Epidermal melanocyte (primary cell): ENCODE data around the gene MCEMP1.
A peak's percentile ranks its signal among the peaks of the same experiment; 100 is the strongest.

Experiments
- DNase-seq: peaks from one replicate; pipeline ENCODE4 v3.0.0; 2011; ENCODE audit warnings: low spot score; ENCODE audit not compliant: insufficient read length

The MCEMP1 gene, protein sequence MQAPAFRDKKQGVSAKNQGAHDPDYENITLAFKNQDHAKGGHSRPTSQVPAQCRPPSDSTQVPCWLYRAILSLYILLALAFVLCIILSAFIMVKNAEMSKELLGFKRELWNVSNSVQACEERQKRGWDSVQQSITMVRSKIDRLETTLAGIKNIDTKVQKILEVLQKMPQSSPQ

DNA sequence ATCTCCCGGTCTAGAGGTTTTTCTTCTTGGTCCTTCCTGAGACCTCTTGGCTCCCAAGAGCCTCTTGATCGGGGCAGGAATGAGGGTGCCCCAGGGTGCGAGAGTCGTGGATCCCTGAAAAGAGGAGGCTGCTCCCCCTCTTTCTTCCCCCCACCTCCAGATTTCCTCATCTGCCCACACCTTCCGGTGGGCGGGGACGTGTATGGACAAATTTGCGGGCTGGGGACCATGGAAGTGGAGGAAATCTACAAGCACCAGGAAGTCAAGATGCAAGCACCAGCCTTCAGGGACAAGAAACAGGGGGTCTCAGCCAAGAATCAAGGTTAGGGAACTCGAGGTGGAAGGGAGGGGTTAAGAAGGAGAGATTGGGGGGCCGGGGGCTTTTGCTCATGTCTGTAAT is at the start of gene MCEMP1:
MCEMP1 (plus strand) TSS at position 237 of the 400 bp plus-strand sequence; CDS start at position 268, 31 bp downstream.
- DNase-seq: no peak

GRCh38 chr19:7627166-7627565 is 49.7 kb upstream of the MCEMP1 start:
- no peak for DNase-seq

DNA sequence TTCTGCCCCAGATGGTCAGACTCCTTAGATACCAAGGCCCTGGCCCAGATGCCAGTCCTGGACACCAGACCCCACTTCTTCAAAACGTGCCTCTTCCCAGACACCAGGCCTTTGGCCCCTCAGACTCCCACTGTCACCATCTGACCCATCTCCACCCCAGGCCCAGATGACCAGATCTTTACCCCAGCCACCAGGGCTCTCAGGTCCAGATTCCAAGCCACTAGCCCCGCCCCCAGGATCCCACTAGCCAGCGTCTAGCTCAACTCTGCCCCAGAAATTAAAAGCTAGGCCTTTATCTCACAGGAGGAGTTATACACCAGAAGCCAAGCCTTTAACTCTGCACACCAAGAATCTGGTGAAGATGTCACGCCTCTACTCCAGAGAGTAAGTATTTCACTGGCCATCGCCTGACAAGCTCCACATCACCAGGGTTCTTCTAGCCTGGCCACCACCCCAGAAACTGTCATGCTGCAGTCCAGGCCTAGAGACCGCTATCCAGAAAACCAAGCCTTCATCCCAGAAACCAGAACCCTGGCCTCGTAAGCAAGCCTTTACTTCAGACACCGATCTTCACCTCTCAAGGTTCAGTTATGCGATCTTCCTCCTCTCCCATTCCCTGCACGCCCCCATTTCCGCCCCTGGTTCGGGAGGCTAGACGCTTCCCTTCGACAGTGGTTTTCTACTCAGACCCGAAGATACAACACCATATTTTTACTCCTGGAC is 48.1 kb upstream of the MCEMP1 start:
- DNase-seq: no peak

DNA sequence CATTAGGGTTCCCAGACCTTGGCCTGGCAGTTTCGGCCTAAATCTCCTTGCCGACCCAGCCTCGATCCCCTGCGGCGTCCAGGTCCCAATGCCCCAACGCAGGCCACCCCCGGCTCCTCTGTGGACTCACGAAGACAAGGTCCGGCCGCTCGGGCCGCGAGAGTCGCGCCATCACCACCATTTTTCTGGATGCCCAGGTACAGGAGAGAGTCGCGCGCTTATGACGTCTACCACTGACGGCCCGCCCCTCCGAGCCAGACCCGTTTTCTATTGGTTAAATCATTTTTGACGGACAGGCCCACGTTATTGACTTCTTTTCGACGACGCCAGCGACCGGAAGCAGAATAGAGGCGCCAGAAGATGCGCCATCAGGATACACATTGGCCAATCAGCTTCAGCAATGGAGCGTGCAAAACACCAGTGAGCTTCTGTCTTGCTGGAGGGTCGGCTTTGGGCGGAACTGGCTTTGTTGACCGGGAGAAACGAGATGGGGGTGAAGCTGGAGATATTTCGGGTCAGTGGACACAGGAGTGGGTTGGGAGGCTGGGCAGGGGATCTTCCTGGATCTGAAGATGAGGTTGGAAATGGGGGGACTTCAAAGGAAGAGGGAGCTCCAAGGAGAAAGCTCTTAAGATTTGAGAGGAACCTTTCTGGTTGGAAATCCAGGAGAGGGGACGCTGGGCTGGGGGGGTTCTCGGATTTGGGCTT is 47.4 kb upstream of the MCEMP1 start, which contains the start of the genes PET100 and XAB2:
PET100 (plus strand) TSS at position 447 of the 708 bp plus-strand sequence; CDS start at position 488, 41 bp downstream.
XAB2 (minus strand) TSS at position 199 of the 708 bp plus-strand sequence; CDS start at position 181, 18 bp downstream.
- peak; percentile 100 for DNase-seq

- no peak for DNase-seq
Measured at GRCh38 chr19:7631577-7631976, 45.3 kb upstream of the MCEMP1 start.

DNA sequence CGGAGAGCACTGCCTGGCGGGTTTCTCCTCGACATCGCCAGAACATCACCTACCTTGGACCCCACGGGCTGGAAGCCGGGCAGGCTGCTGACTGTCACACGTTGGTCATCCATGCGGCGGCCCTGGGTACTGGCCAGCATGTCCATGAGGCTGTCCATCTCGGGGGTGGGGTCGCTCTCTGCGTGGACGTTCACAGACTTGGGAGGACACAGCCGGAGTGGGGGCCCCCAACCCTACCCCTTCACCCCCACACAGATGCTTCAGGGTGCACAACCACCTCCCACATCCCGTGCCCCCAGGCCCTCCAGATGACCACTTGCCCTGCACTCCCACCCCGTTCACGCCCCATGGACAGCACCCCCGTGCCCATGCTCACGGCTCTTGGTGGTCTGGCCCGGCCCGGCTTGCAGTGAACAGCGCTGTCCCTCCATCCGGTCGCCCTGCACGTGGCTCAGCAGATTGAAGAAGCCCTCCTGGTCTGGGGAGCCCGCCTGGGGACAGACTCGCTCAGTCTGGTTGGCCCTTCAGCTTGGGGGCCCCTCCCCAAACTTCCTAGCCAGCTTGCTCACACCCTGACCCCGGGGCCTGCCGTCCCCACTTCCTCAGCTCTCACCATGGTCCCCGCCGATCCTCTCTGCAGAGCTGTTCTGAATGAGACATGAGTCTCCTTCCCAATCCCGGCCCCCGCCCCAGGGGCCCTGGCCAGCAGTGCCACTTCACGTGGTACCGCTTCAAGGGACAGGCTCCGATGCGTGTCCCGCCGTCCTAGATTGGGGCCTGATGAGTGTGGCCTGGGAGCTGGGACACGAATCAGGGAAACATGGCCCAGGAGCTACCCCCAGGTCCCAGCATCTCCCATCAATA is 44.3 kb upstream of the MCEMP1 start:
- no peak for DNase-seq

- DNase-seq: no peak
Measured at GRCh38 chr19:7633698-7634097, 43.2 kb upstream of the MCEMP1 start, which contains the start of gene PCP2. Gene PCP2 (minus strand): TSS chr19:7633719. CDS start chr19:7633457, 262 bp downstream.

DNA sequence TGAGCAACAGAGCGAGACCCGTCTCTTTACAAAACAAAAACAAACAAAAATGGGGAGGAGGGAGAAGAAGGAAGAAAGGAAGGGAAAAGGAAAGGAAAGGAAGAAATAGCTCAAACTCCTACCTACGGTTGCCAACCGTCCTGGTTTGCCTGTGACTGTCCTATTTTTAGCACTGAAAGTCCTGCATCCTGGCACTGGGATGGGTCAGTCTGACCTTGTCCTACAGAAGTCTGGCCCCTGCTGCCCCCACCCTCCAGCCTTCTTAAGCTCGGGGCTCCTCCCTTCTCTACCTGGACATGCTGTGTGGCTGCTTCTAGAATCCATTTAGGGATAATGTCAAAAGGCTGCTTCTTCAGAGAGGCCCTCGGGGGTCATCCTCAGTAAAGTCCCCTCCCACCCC is 41.2 kb upstream of the MCEMP1 start:
- no peak for DNase-seq

- no peak for DNase-seq
Measured at GRCh38 chr19:7636317-7636690, 40.6 kb upstream of the MCEMP1 start.

DNA sequence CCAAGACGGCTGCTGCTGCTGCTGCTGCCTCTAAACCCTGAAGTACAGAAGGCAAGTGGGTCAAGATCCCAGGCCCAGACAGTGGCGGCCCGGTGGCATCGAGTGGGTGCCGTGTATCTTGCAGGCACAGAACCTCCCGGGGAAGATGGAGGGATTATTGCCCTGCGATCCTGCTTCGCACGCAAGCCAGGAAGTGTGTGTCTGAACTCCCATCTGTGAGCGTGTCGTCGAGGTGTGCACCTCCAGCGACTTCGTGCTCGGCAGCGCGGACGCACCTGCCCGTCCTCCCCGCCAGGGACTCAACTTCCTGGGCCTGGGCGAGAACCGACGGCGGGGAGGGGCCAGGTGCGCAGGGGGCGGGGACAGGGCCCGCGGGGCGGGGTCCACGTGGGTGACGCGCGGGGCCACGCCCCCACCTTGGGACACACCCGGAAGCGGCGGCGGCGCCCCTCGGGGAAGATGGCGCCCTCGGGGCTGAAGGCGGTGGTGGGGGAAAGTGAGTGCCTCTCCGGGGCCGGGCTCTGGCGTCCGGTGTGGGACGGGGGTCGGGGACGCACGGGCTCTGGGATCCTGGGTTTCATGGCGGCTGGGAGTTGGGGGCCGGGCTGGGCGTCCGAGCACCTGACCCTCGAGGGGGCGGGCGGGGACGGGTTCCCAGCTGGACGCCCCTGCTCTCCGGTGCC is 40.1 kb upstream of the MCEMP1 start, which contains the start of gene STXBP2:
STXBP2 (plus strand) TSS at position 420 of the 683 bp plus-strand sequence; CDS start at position 460, 40 bp downstream.
- peak; percentile 67 for DNase-seq

DNA sequence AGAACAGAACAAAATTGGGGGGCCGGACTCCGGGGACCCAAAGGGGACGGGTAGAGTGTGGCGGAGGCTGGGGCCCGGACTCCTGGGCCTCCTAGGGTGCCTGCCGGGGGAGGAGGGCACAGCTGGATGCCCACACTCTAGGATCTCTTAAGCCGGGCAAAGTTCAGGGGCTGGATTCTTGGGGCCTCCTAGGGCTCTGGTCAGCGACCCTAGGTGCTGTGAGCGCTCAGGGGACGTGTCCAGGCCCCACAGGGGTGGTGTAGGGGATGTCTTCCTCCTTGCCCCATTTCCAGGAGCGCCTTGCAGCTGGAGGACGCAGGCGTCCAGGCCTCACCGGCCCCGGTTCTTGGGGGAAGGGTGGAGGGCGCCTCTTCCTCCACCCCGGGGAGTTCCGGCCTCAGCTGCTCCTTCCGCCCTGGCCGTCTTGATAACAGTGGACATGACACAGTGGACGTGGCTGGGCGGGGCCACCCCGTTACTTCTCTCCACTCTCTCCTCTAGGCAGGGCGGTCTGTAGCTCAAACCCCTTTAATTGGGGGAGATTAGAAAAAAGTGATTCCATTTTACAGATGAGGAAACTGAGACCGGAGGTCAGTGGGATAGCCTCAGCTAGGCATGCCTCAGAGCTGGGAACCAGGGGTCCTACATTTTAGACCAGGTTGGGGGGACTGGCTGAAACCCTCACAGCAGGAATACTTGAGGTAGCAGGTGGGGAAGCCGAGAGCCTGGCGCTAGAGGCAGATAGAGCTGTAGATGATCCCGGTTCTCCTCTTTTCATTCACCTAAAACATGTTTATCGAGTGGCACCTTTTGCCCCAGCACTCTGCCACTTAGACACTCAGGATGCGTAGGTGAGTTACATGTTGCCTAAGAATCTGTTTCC is 39.3 kb upstream of the MCEMP1 start:
- DNase-seq: no peak

DNA sequence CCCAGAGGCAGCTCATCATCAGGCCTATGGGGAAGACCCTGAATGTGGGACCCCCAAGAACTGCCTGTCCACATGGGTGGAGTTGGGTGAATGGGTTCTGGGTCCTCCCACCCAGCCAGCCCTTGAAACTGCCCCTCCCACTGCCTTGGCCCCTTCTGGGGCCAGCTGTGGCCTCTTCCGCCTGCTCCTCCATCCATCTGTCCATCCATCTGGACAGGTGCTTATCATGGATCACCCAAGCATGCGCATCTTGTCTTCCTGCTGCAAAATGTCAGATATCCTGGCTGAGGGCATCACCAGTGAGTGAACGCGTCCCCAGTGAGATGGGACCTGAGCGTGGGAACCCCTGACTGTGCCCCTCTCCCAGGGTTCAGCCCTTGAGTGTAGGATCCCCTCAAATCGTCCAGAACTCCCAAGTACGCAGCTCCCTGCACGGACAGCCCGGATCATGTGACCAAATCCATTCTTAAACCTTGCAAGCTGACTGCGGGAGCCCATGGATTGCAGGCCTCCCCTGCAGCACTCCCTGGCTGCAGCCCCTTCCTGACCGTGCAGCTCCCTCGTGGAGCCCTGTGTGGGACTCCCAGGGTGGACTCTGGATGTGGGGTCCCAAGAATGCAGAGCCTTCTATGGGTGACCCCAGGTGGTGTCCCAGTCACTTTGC is 38.0 kb upstream of the MCEMP1 start:
- no peak for DNase-seq

DNA sequence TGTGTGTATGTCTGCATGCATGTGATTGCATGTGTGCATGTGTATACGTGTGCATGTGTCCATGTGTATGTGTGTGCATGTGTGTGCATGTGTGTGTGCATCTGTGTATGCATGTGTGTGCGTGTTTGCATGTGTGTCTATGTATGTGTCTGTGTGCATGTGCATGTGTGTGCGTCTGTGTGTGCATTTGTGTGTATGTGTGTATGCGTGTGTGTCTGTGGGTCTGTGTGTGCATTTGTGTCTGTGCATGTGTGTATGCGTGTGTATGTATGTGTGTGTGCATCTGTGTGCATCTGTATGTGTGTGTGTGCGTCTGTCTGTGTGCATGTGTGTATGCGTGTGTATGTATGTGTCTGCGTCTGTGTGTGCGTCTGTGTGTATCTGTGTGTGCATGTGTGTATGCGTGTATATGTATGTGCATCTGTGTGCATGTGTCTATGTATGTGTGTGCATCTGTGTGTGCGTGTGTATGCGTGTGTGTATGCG is 37.0 kb upstream of the MCEMP1 start:
- no peak for DNase-seq

DNA sequence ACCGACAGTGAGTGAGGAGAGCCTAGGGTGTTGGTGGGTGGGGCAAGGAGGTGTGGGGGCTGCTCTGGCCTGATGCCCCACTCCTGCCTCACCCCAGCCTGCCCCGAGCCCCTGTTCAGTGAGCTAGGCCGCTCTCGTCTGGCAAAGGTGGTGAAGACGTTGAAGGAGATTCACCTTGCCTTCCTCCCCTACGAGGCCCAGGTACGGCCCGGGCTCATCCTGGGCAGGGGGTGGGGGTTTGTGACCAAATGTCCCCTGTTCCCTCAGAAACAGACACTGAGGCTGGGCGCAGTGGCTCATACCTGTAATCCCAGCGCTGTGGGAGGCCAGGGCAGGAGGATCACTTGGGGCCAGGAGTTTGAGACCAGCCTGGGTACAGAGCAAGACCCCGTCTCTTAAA is 36.1 kb upstream of the MCEMP1 start:
- no peak for DNase-seq

GRCh38 chr19:7641290-7642276 is 35.3 kb upstream of the MCEMP1 start:
- DNase-seq: no peak

DNA sequence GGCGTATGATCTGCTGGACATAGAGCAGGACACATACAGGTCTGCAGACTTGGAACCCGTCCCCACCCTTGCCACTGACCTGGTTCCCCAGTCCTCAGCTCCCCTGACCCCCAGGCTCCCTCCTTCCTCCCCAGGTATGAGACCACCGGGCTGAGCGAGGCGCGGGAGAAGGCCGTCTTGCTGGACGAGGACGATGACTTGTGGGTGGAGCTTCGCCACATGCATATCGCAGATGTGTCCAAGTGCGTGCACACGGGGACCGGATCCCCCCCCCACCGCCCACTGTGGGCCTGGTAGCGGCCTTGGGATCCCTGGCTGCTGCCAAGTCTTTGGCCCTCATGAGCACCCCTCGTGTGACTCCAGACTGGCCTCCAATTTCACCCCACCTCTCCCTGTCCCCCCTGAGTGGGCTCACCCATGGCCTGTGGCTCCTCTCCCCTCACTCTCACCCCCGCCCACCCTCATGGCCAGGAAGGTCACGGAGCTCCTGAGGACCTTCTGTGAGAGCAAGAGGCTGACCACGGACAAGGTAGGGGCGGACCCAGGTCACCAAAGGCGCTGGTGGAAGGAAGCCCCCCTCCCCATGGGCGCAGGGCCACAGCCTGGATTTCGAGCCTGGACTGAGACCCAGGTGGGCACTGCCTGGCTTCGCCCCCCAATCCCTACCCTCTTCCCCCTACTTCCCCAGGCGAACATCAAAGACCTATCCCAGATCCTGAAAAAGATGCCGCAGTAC is 34.4 kb upstream of the MCEMP1 start:
- DNase-seq: no peak

- DNase-seq: no peak
Measured at GRCh38 chr19:7643031-7643415, 33.9 kb upstream of the MCEMP1 start.
